Measurements from ENCODE around the gene RRP15.
"Not testable (repeated sequence)": the region's sequence is repeated elsewhere in the genome, so short reads cannot be mapped to it uniquely, and the experiment has no call there.

Gene RRP15

DNA sequence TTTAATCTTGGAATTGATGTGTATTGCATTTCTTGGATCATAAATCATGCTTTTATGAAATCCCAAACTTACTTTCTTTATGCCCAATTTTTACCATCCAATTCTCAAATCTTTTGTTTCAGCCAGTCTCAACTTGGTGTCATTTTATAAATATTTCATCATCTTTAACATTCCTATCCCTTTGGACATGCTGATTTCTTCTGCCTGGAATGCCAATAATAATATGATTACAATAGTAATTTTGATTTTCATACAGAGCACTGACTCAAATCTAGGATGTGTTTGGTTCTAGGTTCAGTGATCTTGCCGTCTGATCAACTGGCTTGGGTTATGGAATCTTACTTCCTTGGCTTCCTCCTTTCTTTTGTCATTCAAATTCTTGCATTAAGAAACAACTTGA, 12.8 kb downstream of the RRP15 start:
- no peak for DNase-seq

DNA sequence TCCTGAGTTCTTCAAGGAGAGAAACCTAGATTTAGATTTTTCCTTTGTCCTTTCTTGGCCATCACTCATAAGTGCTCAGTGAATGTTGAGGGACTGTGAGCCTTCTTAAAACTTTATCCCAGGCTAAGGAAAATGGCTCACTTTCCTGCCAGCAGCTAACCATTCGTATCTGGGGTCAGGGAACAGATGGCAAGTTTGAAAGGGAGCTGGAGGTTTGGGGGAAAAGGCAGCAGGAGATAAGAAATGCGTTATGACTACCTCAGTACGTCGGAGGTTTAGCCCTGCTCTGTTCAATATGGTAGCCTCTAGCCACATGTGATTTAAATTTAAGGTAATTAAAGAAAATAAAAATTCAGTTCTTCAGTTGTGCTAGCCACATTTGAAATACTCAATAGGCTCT, 13.3 kb downstream of the RRP15 start:
- DNase-seq = no peak

DNA sequence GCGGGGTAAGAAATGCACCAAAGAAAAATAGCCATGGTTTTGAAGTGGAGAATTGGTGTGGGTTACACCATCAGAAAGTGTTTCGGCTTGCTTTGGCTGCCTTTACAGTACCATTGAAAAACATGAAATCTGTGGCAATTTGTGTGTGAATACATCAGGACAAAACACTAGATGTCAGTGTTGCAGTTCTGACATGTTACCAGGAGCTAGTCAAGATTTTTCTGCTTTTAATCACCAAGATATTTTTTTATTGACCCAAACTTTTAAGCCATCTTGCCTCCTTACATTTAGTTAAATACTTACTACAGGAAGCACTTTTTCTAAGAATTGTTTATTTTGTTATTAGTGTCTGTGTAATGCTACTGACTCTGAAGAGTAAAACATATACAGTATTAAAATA, 14.3 kb downstream of the RRP15 start:
- peak; percentile 10 to 29 for DNase-seq

DNA sequence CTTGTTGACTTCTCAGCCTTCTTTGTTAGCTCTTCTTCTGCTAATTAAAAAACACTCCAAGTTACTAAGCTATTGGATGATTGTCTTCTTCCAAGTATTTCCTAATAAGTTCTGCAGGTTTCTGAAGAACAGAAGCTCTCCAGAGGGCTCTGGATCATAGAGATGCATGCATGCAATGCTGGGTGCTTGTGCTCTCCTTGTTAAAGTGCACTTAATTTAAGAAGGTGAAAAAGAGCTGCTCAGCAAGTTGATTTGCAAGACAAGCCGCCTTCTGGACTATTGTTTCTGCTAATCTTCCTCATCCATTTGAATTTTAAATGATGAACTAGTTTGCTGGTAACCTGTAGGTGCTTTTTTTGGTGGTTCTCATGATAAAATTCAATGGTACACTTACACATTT, 16.1 kb downstream of the RRP15 start:
- no peak for DNase-seq

DNA sequence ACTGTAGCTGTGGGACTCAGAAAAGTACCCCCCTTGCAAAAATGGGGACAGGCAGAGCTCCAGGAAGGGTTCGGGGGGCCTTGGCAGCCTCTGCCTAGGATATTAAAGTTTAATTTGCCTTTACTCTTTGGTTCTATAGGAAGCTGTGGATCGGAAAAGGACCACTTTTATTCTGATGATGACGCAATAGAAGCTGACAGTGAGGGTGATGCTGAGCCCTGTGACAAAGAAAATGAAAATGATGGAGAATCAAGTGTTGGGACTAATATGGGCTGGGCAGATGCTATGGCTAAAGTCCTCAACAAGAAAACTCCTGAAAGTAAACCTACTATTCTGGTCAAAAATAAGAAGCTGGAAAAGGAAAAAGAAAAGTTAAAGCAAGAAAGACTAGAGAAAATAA, 17.1 kb downstream of the RRP15 start:
- DNase-seq = no peak

DNA sequence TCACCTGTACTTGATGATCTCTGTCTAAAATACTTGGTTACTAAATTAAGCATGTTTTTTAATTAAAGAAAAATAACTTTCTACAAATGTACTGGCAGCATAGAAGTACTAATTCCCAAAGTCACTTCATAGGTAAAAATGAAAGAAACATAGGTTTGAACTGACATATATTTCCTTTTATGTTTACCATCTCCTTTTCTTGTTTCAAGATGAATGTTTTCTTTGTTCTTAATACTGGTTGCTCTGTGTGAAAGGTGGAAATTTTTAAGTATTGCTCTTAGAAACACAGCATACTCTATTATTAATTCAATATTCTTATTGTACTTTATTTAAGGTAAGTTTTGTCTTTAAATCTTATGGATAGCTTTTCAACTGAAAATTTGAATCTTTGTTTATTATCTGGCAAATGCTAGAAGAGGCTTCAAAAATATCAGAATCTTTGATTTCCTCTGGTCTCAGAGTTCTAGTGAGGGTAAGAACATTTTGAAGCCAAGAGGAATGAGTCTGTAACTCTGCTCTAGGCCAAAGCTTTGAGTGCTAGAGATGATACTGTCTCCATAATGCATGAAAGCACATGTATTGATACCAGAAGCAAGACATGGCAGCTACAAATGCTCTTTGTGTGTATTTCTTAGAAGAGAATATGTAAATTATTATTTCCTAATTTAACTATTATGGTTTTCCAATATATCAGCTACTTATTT, 18.2 kb downstream of the RRP15 start:
- DNase-seq = no peak

DNA sequence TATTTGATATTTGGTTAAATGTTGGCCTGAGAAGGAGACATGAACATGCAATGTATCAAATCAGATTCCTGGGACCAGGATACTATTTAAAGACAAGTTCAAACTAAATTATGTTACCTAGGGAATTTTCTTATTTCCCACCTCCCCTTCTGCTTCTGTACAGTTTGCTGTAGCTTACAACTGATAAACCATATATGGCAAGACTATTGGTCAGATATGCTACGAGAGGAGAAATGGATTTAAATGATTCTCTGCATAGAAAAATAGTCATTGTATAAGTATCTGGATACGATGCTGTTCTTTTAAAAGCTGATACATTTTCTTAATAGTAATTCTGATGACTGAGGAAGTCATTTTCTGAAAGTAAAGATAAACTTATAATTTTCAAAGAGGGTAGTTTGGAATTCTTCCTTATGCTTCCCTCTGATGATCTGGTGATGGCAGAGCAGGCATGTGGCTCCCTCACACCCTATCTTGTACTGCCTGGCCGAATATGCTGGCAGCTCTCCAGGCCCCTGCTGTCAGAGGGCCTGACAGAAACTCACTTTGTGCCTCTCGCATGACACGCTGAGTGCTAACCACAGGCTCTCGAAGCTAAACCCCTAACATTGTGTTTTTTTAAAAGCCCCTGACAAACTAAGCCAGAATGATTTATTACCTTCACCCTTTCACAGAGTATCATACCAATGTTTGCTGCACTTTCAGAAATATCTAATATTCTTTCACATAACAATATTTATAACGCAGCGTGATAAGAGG, 19.4 kb downstream of the RRP15 start:
- no peak for DNase-seq

DNA sequence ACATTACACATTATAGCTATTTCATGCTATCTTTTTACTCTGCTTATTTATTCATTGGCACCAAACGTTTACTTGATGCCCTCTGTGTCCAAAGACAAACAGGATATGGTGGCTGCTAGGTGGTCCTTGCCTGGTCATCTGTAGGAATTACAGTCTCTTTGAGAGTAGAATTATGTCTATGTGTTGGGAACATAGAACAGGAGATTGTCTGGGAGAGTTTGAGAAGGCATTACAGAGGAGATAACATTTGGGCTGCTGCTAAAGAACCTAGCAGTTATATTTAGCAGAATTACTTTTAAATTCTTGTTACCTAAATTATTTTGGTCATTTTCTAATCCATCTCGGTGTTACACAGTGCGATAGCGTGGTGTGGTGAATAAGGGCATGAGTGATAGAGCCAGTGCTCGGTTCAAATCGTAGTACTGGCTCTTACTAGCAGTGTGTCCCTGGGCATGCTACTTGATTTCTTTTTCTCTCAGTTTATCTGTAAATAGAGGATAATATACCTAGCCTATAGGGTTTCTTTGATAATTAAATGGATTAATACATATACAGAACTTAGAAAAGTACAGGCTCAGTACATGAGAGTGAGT, 20.5 kb downstream of the RRP15 start:
- no peak for DNase-seq

DNA sequence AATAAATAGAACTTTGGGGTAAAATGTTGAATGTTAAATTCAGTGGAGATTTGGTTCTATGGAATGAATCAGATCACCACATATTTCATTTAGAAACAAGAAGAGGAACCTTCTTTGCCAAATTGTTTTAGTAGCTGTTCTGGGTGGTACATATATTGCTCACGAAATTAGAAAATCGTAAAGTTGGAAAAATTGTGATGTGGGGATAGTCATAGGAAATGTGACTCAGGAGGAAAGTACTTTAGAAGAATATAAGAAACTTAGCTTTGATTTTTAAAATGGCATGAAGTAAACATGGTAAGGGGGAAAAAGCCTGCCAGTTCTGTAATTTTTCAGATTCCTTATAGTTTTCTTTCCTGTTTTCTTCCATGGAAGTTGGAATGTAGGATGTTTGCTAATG, 27.4 kb downstream of the RRP15 start:
- no peak for DNase-seq

DNA sequence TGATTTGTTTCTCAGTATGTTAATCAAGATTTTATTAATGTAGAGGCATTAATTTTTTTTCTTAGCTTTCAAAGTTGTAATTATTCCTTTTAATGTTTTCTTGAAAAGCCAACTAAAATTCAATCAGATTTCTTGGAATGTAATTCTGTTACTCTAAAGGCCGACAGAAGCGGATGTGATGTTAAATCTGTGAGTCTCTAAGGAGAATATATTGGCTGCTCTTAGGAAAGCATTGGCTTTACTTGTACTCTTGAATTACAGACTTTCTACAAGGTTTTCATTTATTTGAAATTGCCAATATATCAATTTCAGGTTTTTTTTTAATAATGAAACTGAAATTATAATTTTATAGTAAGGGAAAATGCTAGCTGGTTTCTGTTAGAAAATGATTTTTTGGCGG, 29.2 kb downstream of the RRP15 start:
- no peak for DNase-seq

DNA sequence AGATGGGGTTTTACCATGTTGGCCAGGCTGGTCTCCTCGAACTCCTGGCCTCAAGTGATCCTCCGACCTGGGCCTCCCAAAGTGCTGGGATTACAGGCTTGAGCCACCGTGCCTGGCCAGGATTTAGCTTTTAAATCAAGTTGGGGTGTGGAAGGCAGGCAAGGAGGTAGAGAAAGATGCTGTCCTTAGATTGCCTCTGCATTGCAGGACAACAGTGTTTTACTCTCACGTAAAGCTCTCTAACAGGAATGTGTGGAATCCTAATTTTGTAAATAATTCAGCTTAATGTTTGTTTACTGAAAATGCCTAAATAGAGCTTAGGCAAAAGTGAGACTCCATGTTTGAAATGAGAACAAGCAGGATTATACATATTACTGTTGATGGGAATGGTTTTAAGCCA, 30.5 kb downstream of the RRP15 start:
- no peak for DNase-seq

DNA sequence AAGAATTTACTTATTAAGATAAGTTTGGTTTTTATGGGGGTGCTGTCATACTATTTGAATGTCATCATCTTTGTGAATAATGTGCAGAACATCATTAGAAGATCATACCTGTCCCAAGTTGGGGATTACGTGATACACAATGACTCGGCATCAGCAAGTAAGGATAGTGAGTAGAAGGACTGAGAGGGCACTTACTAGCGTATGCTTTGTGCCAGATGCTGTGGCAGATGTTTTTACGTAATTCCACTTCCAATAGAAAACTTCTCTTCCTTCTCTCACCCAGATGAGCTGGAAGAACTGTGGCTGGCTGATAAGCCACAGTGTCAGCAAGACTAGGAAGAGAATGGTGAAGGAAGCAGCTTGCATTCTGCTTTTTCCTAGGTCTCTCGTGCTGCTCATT, 32.0 kb downstream of the RRP15 start:
- DNase-seq = no peak

DNA sequence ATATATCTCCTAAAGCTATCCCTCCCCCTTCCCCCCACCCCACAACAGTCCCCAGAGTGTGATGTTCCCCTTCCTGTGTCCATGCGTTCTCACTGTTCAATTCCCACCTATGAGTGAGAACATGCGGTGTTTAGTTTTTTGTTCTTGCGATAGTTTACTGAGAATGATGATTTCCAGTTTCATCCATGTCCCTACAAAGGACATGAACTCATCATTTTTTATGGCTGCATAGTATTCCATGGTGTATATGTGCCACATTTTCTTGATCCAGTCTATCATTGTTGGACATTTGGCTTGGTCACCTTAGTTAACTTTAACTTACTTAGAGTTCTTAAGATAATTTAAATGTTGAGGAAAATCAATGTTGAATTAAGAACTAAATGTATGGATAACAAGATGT, 35.1 kb downstream of the RRP15 start:
- DNase-seq = not testable (repeated sequence)

DNA sequence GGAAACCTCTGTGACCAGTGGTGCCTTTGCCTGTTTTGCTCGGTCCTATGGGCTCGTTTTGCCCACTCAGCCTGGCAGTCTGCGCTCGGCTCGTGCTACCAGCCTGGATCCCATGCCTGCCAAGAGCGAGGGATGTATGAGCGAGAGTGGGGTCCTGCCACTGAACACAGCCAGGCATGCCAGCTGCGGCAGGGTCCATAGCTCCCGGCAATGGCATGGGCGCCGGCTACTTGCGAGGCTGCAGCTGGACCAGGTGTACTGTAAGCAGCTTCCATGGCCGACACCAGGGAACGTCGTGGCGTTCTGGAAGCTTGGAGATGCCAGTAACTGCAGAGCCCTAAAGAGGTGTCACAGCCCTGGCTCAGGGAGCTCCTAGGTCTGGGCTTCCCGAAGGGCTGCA, 37.7 kb downstream of the RRP15 start:
- DNase-seq = no peak

DNA sequence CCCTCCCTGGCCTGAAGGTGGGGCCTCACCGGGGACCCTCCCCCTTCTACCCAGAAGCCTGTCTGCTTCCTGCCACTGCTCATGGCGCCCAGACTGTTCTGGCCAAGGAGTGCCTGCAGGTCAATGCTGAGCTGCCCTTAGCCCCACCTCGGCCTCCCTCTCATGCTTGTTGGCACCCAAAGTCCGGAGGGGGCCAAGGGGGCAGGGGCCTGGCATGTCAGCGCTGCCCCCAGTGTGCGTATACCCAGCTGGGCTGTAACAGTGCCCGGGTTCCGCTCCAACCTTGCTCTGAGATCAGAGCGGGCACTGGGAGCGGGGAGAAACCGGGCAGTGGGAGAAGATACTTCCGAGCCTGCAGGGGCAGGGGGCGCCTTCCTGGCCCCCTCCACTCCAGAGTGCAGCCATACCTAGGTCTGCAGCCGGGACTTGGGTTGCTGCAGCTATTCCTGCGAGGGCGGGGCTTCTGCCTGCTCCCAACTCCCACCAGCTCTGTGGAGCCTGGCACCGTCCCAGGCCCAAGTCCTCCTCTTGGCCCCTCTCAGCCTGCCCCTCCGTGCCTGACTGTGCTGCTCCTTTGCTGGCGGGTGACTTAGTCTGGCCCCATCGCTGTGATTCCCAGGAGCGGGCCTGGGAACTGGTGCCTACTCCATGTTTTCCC, 38.6 kb downstream of the RRP15 start:
- no peak for DNase-seq

DNA sequence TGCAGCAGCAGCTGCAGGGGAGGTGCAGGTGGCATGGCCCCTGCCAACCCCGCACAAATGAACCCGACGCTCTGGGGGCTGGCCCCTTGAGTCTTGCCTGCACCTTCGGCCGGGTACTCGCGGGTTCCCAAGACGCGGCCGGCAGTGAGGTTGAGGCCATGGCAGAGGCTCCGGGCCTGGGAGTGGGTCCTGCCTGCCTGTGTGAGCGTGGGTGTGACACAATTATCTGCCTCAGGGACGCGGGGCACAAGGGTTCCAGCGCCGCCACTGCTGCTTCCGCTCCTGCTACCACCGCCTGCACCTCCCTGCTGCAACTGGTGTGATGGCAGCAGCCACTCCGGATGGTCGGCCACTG, 39.1 kb downstream of the RRP15 start:
- DNase-seq = no peak

DNA sequence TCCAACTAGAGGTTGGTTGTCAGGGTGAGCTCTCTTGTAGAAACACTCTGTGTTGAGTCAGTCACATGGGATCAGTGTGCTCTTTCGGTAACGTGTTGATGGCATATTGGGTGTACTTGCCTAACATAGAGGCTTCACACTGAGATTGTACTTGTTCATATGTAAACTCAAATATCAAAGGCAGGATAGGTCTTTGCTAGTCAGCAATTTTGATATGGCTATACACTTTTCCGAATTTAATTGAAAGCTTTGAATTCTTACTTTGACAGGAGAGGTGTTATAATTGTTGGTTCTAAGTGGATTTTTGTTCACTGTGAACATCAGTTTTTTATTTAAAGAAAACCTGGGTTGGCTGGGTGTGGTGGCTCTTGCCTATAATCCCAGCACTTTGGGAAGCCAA, 43.7 kb downstream of the RRP15 start:
- DNase-seq = no peak

DNA sequence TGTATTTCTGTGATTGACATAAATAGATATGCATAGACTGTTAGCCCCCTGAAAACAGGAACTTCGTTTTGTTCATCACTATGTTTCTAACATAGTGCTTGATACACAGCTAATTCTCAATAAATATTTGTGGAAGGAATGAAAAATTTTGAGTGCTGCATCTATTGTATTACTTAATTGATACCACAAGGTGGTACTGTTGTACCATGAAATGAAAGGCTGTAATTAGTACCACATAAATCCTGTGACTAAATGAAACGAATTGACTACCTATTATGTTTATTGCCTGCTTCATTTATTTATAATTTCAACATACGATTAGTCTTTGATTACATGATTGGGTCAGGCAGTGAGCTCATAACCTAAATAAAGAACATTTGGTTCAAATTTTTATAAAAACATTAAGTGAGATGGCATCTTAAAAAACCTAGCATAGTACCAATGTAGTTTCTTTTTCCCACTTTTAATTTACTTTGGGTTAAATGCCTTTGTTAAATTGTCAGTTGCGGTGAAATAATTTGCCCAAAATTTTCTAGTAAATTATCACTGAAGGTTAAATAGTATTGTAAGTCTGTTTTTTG, 45.0 kb downstream of the RRP15 start:
- DNase-seq = peak; percentile 11 to 31

DNA sequence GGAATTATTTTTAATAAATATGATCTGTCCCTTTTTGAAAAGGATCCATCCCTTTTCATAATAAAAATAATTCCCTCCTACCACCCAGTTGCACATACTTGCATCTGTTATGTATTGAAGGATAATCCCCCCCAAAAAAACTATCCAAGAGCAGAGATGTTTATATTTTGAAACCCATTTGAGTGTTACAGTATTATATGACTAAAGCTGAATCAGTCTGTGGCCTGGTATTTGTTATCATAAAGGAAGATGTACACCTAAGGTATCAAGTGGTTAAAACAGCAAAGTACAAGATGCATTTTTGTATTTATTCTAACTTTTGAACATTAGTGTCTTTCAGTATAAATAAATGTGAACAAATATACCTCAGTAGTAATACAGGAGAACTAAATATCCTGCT, 47.3 kb downstream of the RRP15 start:
- no peak for DNase-seq

DNA sequence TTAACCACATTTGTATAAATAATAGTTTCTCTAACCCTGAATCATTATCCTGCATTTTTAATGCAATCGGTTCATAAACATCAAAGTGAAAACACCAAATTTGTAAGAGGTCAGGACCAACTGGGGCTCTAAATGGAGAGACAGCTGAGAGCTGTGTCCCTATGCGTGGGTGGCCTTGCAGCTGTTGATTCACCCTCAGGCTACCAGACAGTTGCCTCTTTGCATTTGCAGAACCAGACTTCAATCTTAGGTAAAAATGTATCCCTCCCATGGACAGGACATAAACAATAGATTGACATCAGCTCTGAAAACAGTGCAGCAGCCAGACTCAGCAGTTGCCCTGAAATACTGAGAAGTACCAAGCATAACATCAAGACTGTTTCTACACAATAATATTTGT, 51.2 kb downstream of the RRP15 start:
- DNase-seq = no peak

DNA sequence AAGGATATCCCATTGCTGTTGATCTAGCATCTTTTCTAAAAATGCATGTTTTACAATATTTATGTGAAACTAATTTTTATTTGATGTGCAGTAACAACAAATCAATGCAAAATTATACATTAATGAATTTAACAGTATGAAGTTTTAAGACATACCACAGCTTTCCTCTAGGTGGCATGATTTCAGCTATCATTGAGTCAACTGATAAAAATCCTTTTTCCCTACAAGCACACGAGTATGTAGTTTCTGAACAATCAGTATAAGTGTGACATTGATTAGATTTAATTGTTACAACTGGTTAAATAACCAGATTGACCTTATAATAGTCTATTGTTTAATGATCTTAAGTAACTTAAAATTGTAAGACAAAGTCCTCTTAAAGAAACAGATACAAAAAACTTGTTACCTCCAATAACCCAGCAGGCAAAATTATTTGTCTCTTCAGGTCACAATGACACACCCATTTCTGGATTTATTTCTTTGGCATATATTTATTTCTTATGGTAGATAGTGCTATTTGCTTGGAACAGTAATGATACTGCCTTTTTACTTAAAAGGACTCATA, 54.3 kb downstream of the RRP15 start:
- peak; percentile 45 to 47 for DNase-seq

DNA sequence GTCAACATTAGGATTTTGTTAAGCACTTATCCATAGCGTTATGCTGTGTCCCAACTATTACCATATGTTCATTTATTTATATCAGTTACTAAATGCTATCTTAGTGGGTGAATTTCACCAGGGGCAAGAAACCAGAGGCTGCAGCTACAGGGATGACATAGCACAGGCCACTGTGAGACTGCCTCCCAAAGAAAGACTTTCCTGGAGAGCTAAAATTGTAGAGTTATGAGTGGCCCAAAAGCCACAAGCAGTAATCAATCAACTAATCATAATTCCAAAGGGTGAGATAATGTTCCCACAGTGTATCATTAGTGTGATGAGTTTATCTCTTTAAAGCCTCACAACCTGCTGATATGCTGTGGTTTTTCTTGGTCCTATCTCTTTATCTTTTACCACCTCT, 56.2 kb downstream of the RRP15 start:
- no peak for DNase-seq

DNA sequence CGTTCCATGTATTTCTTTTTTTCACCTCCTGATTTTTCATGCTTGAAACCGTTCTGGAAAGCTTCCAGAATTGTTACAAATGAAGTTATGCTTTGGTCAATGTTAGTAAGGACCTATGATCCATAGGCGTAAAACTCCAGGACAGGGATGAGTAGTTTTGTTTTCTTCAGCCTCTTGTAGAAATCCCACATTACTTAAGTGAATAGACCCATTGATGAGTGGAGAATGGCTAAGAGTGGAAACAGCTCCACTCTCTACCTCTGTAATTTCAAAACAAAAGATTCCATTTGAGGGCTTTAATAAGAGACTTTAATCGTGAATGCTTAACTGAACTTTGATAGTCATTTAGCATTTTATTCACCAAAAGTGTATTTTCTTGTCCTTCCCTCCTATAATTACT, 57.0 kb downstream of the RRP15 start:
- DNase-seq = no peak

Data from AML-193 (cell line).